Osteoblast (primary cell): Measurements from ENCODE around the gene MAPK7. TPM values are rescaled to one million over a fixed set of nuclear protein-coding genes. Genes with fewer than 3 reads are reported as not detected.

Experiments
- DNase-seq: peaks from one replicate; pipeline ENCODE4 v3.0.0; 2011; ENCODE audit warnings: low spot score, mixed read lengths; ENCODE audit not compliant: insufficient read length; ENCODE audit errors: missing footprints
- H2AFZ ChIP-seq: 2 replicates; pipeline ENCODE4 v1.6.0; 2011; ENCODE audit warnings: mild to moderate bottlenecking, low read length
- H3K27ac ChIP-seq: 2 replicates; pipeline ENCODE4 v1.5.1; 2011; ENCODE audit warnings: mild to moderate bottlenecking, low read depth, low read length, moderate library complexity
- H3K27me3 ChIP-seq: 2 replicates; pipeline ENCODE4 v1.6.0; 2012; ENCODE audit warnings: mild to moderate bottlenecking, control low read depth, inconsistent platforms, low read length, moderate library complexity; ENCODE audit not compliant: insufficient read depth
- H3K36me3 ChIP-seq: 2 replicates; pipeline ENCODE4 v1.5.1; 2011; ENCODE audit warnings: mild to moderate bottlenecking, low read length, control low read depth, moderate library complexity; ENCODE audit not compliant: insufficient read depth
- H3K4me1 ChIP-seq: 2 replicates; pipeline ENCODE4 v1.5.1; 2011; ENCODE audit warnings: mild to moderate bottlenecking, low read length, control low read depth, moderate library complexity; ENCODE audit not compliant: insufficient read depth
- H3K4me2 ChIP-seq: 2 replicates; pipeline ENCODE4 v1.6.0; 2011; ENCODE audit warnings: mild to moderate bottlenecking, low read length; ENCODE audit not compliant: insufficient read depth
- H3K4me3 ChIP-seq: fragments of 200-600 bp; sonication (generic); 3 replicates; pipeline ENCODE4 v1.5.1; 2012; ENCODE audit warnings: mild to moderate bottlenecking, low read length, inconsistent platforms; ENCODE audit not compliant: insufficient read depth
- H3K79me2 ChIP-seq: 2 replicates; pipeline ENCODE4 v1.6.0; 2012; ENCODE audit warnings: mild to moderate bottlenecking, low read length, control low read depth, inconsistent platforms; ENCODE audit not compliant: insufficient read depth
- H3K9me3 ChIP-seq: 2 replicates; pipeline ENCODE4 v1.5.1; 2011; ENCODE audit warnings: low read depth, low read length, control low read depth
- H4K20me1 ChIP-seq: 2 replicates; pipeline ENCODE4 v1.6.0; 2012; ENCODE audit warnings: mild to moderate bottlenecking, low read length, control low read depth; ENCODE audit not compliant: insufficient read depth
- CTCF ChIP-seq: IDR thresholded peaks from 2 replicates; pipeline ENCODE4 v1.5.1; 2011; ENCODE audit warnings: mild to moderate bottlenecking, low read depth, low read length, moderate library complexity; ENCODE audit errors: extremely low read depth
- total RNA-seq: library from RNA; depleted of rRNA; stranded (reverse); fragments of >200 nt; gene quantifications from 2 replicates; pipeline ENCODE4 v1.2.3, GENCODE V29; 2012

MAPK7 gene
- total RNA-seq, 1 donor: 12.7 TPM

- H3K27me3 ChIP-seq: no peaks in the 10 kb centered on the region
- no peaks in the 10 kb centered on the region for H3K36me3 ChIP-seq
- H3K4me3 ChIP-seq: no peak overlapping the region
- peaks cover 14% of the 10 kb centered on the region for H3K4me1 ChIP-seq
- no peaks in the 10 kb centered on the region for H3K9me3 ChIP-seq
- H3K4me2 ChIP-seq: no peak overlapping the region
- H3K79me2 ChIP-seq: no peaks in the 10 kb centered on the region
- H4K20me1 ChIP-seq: no peaks in the 10 kb centered on the region
- H2AFZ ChIP-seq: no peak overlapping the region
- no peak for TF ChIP-seq CTCF
- no peak overlapping the region for H3K27ac ChIP-seq
- DNase-seq: peak; percentile 75
Measured at GRCh38 chr17:19363460-19364035, 14.8 kb upstream of the MAPK7 start.

- Histone ChIP-seq H3K36me3 (no peaks in the 10 kb centered on the region), H3K79me2 (no peaks in the 10 kb centered on the region), H3K27me3 (no peaks in the 10 kb centered on the region), H3K27ac (no peak overlapping the region), H2AFZ (no peak overlapping the region), H3K4me3 (no peak overlapping the region), H3K4me1 (peaks cover 14% of the 10 kb centered on the region), H3K4me2 (no peak overlapping the region), H3K9me3 (no peaks in the 10 kb centered on the region), H4K20me1 (no peaks in the 10 kb centered on the region)
- TF ChIP-seq CTCF: no peak
- DNase-seq: peak; percentile 83
Measured at GRCh38 chr17:19364699-19365498, 13.4 kb upstream of the MAPK7 start.

GRCh38 chr17:19365499-19365817 is 12.8 kb upstream of the MAPK7 start:
- Histone ChIP-seq H2AFZ (no peak overlapping the region), H3K4me3 (no peak overlapping the region), H3K9me3 (no peaks in the 10 kb centered on the region), H4K20me1 (no peaks in the 10 kb centered on the region), H3K27ac (no peak overlapping the region), H3K4me1 (peaks cover 14% of the 10 kb centered on the region), H3K4me2 (no peak overlapping the region), H3K36me3 (no peaks in the 10 kb centered on the region), H3K79me2 (no peaks in the 10 kb centered on the region), H3K27me3 (no peaks in the 10 kb centered on the region)
- no peak for TF ChIP-seq CTCF
- peak; percentile 81 for DNase-seq

- Histone ChIP-seq H3K9me3 (no peaks in the 10 kb centered on the region), H3K4me3 (no peak overlapping the region), H4K20me1 (no peaks in the 10 kb centered on the region), H3K4me1 (peaks cover 14% of the 10 kb centered on the region), H3K27ac (no peak overlapping the region), H3K36me3 (no peaks in the 10 kb centered on the region), H2AFZ (no peak overlapping the region), H3K27me3 (no peaks in the 10 kb centered on the region), H3K79me2 (no peaks in the 10 kb centered on the region), H3K4me2 (no peak overlapping the region)
- no peak for TF ChIP-seq CTCF
- peak; percentile 66 for DNase-seq
Measured at GRCh38 chr17:19365833-19366636, 12.3 kb upstream of the MAPK7 start.
